ENCODE data around the gene CALM3.
A peak's percentile ranks its signal among the peaks of the same experiment; 100 is the strongest.

CALM3 gene

GRCh38 chr19:46579361-46579879, 21.7 kb upstream of the CALM3 start:
- Histone ChIP-seq H3K27me3 (replicated peaks; ENCODE audit: control insufficient read depth, insufficient read depth, low read length) (no peaks in the 10 kb centered on the region), H3K36me3 (ENCODE audit: control insufficient read depth, insufficient read depth, low read length) (no peaks in the 10 kb centered on the region), H3K4me3 (replicated peaks; ENCODE audit: low read depth, low read length) (no peak overlapping the region)
- TF ChIP-seq CTCF (IDR thresholded peaks at IDR 0.05; ENCODE audit: insufficient read depth, low read length, poor library complexity, severe bottlenecking): peak; percentile 66
- DNase-seq (ENCODE audit: extremely low read depth, insufficient read length): no peak

- no peak for DNase-seq (ENCODE audit: extremely low read depth, insufficient read length)
- no peaks in the 10 kb centered on the region for H3K27me3 ChIP-seq (replicated peaks; ENCODE audit: control insufficient read depth, insufficient read depth, low read length)
- H3K4me3 ChIP-seq (replicated peaks; ENCODE audit: low read depth, low read length): no peak overlapping the region
- no peaks in the 10 kb centered on the region for H3K36me3 ChIP-seq (ENCODE audit: control insufficient read depth, insufficient read depth, low read length)
- TF ChIP-seq CTCF (IDR thresholded peaks at IDR 0.05; ENCODE audit: insufficient read depth, low read length, poor library complexity, severe bottlenecking): no peak
Observed at GRCh38 chr19:46580247-46580646, 20.9 kb upstream of the CALM3 start.

- DNase-seq (ENCODE audit: extremely low read depth, insufficient read length): no peak
- Histone ChIP-seq H3K27me3 (replicated peaks; ENCODE audit: control insufficient read depth, insufficient read depth, low read length) (no peaks in the 10 kb centered on the region), H3K36me3 (ENCODE audit: control insufficient read depth, insufficient read depth, low read length) (no peaks in the 10 kb centered on the region), H3K4me3 (replicated peaks; ENCODE audit: low read depth, low read length) (no peak overlapping the region)
- no peak for TF ChIP-seq CTCF (IDR thresholded peaks at IDR 0.05; ENCODE audit: insufficient read depth, low read length, poor library complexity, severe bottlenecking)
Observed at GRCh38 chr19:46585539-46585938, 15.6 kb upstream of the CALM3 start.

GRCh38 chr19:46586294-46586693, 14.8 kb upstream of the CALM3 start:
- no peaks in the 10 kb centered on the region for H3K36me3 ChIP-seq (ENCODE audit: control insufficient read depth, insufficient read depth, low read length)
- TF ChIP-seq CTCF (IDR thresholded peaks at IDR 0.05; ENCODE audit: insufficient read depth, low read length, poor library complexity, severe bottlenecking): no peak
- DNase-seq (ENCODE audit: extremely low read depth, insufficient read length): no peak
- H3K4me3 ChIP-seq (replicated peaks; ENCODE audit: low read depth, low read length): no peak overlapping the region
- no peaks in the 10 kb centered on the region for H3K27me3 ChIP-seq (replicated peaks; ENCODE audit: control insufficient read depth, insufficient read depth, low read length)

- Histone ChIP-seq H3K4me3 (replicated peaks; ENCODE audit: low read depth, low read length) (no peak overlapping the region), H3K36me3 (ENCODE audit: control insufficient read depth, insufficient read depth, low read length) (no peaks in the 10 kb centered on the region), H3K27me3 (replicated peaks; ENCODE audit: control insufficient read depth, insufficient read depth, low read length) (no peaks in the 10 kb centered on the region)
- no peak for TF ChIP-seq CTCF (IDR thresholded peaks at IDR 0.05; ENCODE audit: insufficient read depth, low read length, poor library complexity, severe bottlenecking)
- DNase-seq (ENCODE audit: extremely low read depth, insufficient read length): no peak
Observed at GRCh38 chr19:46587861-46588260, 13.3 kb upstream of the CALM3 start.

- TF ChIP-seq CTCF (IDR thresholded peaks at IDR 0.05; ENCODE audit: insufficient read depth, low read length, poor library complexity, severe bottlenecking): no peak
- DNase-seq (ENCODE audit: extremely low read depth, insufficient read length): no peak
- no peaks in the 10 kb centered on the region for H3K36me3 ChIP-seq (ENCODE audit: control insufficient read depth, insufficient read depth, low read length)
- H3K4me3 ChIP-seq (replicated peaks; ENCODE audit: low read depth, low read length): no peak overlapping the region
- no peaks in the 10 kb centered on the region for H3K27me3 ChIP-seq (replicated peaks; ENCODE audit: control insufficient read depth, insufficient read depth, low read length)
Observed at GRCh38 chr19:46591254-46591653, 9.9 kb upstream of the CALM3 start.
